Liver (tissue), 3 donors: ENCODE measurements around the gene SH3D19.

ENCODE experiments used
- EGR1 ChIP-seq, 2 donors: IDR thresholded peaks; 2 replicates each; pipeline ENCODE4 v1.6.1; 2016 to 2018; ENCODE audit warnings: antibody characterized with exemption in 2 of 2, low read depth in 2 of 2
- SP1 ChIP-seq: IDR thresholded peaks from 2 replicates; pipeline ENCODE4 v1.6.1; 2018; ENCODE audit warnings: antibody characterized with exemption, mild to moderate bottlenecking
- TAF1 ChIP-seq: conservative IDR thresholded peaks from 2 replicates; pipeline ENCODE4 v1.6.1; 2016; ENCODE audit warnings: antibody characterized with exemption, mild to moderate bottlenecking
- YY1 ChIP-seq: IDR thresholded peaks from 2 replicates; pipeline ENCODE4 v1.6.1; 2016; ENCODE audit warnings: antibody characterized with exemption, mild to moderate bottlenecking
- ZBTB33 ChIP-seq: IDR thresholded peaks from 2 replicates; pipeline ENCODE4 v1.6.1; 2016; ENCODE audit warnings: antibody characterized with exemption
- TF ChIP-seq, protein P1 (sequence below): fragments of 150-350 bp; IDR thresholded peaks from 2 replicates; pipeline ENCODE4 v1.5.1; 2017; ENCODE audit warnings: improper control_type of control experiment, low read depth, low read length; ENCODE audit not compliant: missing input control
- TF ChIP-seq, protein P2 (sequence below): IDR thresholded peaks from 2 replicates; pipeline ENCODE4 v1.6.1; 2016; ENCODE audit warnings: antibody characterized with exemption
- TF ChIP-seq, protein P3 (sequence below): IDR thresholded peaks from 2 replicates; pipeline ENCODE4 v1.6.1; 2016; ENCODE audit warnings: antibody characterized with exemption, mild to moderate bottlenecking
- donor health status: healthy.
- donor health status: healthy.

GRCh38 chr4:151231915-151232595, 93.3 kb downstream of the SH3D19 start:
- TF ChIP-seq, protein P1, sequence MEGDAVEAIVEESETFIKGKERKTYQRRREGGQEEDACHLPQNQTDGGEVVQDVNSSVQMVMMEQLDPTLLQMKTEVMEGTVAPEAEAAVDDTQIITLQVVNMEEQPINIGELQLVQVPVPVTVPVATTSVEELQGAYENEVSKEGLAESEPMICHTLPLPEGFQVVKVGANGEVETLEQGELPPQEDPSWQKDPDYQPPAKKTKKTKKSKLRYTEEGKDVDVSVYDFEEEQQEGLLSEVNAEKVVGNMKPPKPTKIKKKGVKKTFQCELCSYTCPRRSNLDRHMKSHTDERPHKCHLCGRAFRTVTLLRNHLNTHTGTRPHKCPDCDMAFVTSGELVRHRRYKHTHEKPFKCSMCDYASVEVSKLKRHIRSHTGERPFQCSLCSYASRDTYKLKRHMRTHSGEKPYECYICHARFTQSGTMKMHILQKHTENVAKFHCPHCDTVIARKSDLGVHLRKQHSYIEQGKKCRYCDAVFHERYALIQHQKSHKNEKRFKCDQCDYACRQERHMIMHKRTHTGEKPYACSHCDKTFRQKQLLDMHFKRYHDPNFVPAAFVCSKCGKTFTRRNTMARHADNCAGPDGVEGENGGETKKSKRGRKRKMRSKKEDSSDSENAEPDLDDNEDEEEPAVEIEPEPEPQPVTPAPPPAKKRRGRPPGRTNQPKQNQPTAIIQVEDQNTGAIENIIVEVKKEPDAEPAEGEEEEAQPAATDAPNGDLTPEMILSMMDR = no peak
- TF ChIP-seq, protein P2, sequence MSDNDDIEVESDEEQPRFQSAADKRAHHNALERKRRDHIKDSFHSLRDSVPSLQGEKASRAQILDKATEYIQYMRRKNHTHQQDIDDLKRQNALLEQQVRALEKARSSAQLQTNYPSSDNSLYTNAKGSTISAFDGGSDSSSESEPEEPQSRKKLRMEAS = no peak
- TF ChIP-seq TAF1 (no peak), ZBTB33 (no peak), EGR1 (IDR thresholded peaks at IDR 0.05; ENCODE audit: low read depth in 2 of 2) (no peak), YY1 (no peak), SP1 (no peak)
- TF ChIP-seq, protein P3, sequence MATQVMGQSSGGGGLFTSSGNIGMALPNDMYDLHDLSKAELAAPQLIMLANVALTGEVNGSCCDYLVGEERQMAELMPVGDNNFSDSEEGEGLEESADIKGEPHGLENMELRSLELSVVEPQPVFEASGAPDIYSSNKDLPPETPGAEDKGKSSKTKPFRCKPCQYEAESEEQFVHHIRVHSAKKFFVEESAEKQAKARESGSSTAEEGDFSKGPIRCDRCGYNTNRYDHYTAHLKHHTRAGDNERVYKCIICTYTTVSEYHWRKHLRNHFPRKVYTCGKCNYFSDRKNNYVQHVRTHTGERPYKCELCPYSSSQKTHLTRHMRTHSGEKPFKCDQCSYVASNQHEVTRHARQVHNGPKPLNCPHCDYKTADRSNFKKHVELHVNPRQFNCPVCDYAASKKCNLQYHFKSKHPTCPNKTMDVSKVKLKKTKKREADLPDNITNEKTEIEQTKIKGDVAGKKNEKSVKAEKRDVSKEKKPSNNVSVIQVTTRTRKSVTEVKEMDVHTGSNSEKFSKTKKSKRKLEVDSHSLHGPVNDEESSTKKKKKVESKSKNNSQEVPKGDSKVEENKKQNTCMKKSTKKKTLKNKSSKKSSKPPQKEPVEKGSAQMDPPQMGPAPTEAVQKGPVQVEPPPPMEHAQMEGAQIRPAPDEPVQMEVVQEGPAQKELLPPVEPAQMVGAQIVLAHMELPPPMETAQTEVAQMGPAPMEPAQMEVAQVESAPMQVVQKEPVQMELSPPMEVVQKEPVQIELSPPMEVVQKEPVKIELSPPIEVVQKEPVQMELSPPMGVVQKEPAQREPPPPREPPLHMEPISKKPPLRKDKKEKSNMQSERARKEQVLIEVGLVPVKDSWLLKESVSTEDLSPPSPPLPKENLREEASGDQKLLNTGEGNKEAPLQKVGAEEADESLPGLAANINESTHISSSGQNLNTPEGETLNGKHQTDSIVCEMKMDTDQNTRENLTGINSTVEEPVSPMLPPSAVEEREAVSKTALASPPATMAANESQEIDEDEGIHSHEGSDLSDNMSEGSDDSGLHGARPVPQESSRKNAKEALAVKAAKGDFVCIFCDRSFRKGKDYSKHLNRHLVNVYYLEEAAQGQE = no peak
